Spinal cord (tissue), 10 donors: ENCODE data around the gene ADH6. TPM values are rescaled to one million over a fixed set of nuclear protein-coding genes. Genes with fewer than 3 reads are reported as not detected.

ENCODE experiments used
- DNase-seq, 6 donors: peaks; one replicate each; pipeline versions ENCODE4 v3.0.0 to v3.0.0-alpha.2; 2013 to 2015; ENCODE audit warnings: low spot score in 6 of 6, low read depth in 4 of 6
- H3K27ac ChIP-seq: one replicate; pipeline ENCODE4 v1.5.1; 2013; ENCODE audit warnings: low read depth, low read length, control low read depth
- H3K27me3 ChIP-seq: one replicate; pipeline ENCODE4 v1.6.1; 2013; ENCODE audit warnings: low read length; ENCODE audit not compliant: control insufficient read depth, insufficient read depth
- H3K36me3 ChIP-seq: one replicate; pipeline ENCODE4 v1.6.1; 2013; ENCODE audit warnings: low read length; ENCODE audit not compliant: control insufficient read depth, insufficient read depth
- H3K4me1 ChIP-seq: one replicate; pipeline ENCODE4 v1.6.1; 2013; ENCODE audit warnings: low read length; ENCODE audit not compliant: control insufficient read depth, insufficient read depth
- H3K4me3 ChIP-seq: one replicate; pipeline ENCODE4 v1.5.1; 2013; ENCODE audit warnings: low read depth, low read length, control low read depth
- H3K9me3 ChIP-seq: one replicate; pipeline ENCODE4 v1.6.1; 2013; ENCODE audit warnings: low read length; ENCODE audit not compliant: control insufficient read depth, insufficient read depth
- WGBS: methylation state at CpG from one replicate; pipeline ENCODE4 v1.1.5; 2013; ENCODE audit warnings: missing lambda C conversion rate; ENCODE audit not compliant: insufficient coverage; 5-methylcytosine and 5-hydroxymethylcytosine counted together
- polyA plus RNA-seq, 2 donors: library from polyadenylated mRNA; unstranded; fragments of 120-200 nt; gene quantifications; one replicate each; pipeline ENCODE4 v1.2.1, GENCODE V29; 2013; ENCODE audit not compliant: insufficient read length in 2 of 2
- total RNA-seq, 2 donors: library from RNA; depleted of rRNA in 1 of 2; stranded (reverse); fragments of 120-200 nt in 1 of 2; fragments of >200 nt in 1 of 2; gene quantifications; one replicate each; pipeline versions ENCODE4 v1.2.3 to v1.2.4, GENCODE V29; 2013 to 2014
- donor health status: healthy.

Gene ADH6
- total and polyA plus RNA-seq, 4 donors = 0.11 to 0.59 (median 0.38) TPM; not detected in 1

DNA sequence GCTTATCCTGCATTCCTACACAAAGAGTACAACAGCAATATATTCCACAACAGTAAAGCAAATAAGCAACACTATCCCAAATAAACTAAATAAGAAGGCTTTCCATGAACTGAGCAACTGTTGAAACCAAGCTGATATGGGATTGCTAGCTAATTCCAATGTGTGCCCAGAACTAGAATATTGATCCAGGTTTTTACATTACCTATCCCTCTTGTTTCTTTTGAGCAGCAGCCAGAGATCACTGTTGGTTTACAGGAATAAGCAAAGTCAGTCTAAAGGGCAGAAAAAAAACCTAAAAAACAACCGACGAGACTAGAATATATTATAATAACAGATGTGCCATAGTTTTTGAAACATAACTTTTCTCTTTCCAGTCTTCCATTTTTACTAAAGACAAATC is 52.5 kb downstream of the ADH6 start:
- H3K9me3 ChIP-seq = peaks cover 2% of the 10 kb centered on the region
- H3K36me3 ChIP-seq = no peaks in the 10 kb centered on the region
- no peaks in the 10 kb centered on the region for H3K4me1 ChIP-seq
- no peak for DNase-seq
- H3K27me3 ChIP-seq = no peaks in the 10 kb centered on the region
- no CpG with 5 or more reads among the region's 2 CpGs for WGBS
- H3K4me3 ChIP-seq = no peak overlapping the region
- H3K27ac ChIP-seq = no peak overlapping the region

DNA sequence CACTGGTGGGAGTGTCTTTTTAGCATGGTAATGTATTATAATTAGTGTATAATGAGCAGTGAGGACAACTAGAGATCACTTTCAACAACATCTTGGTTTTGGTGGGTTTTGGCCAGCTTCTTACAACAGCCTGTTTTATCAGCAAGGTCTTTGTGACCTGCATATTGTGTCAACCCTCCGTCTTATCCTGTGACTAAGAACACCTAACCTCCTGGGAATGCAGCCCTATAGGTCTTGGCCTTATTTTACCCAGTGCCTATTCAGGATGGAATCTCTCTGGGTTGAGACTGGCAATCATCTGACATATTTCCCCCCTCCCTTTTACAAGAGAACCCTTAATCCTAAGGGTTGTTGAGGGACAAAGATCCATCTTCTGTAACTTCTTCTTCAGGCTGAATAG is 53.1 kb downstream of the ADH6 start:
- WGBS = 100% methylated on average over 1 of the region's 1 CpG
- no peaks in the 10 kb centered on the region for H3K4me1 ChIP-seq
- H3K27ac ChIP-seq = no peak overlapping the region
- no peak overlapping the region for H3K4me3 ChIP-seq
- peaks cover 2% of the 10 kb centered on the region for H3K9me3 ChIP-seq
- H3K36me3 ChIP-seq = no peaks in the 10 kb centered on the region
- no peak for DNase-seq
- H3K27me3 ChIP-seq = no peaks in the 10 kb centered on the region

DNA sequence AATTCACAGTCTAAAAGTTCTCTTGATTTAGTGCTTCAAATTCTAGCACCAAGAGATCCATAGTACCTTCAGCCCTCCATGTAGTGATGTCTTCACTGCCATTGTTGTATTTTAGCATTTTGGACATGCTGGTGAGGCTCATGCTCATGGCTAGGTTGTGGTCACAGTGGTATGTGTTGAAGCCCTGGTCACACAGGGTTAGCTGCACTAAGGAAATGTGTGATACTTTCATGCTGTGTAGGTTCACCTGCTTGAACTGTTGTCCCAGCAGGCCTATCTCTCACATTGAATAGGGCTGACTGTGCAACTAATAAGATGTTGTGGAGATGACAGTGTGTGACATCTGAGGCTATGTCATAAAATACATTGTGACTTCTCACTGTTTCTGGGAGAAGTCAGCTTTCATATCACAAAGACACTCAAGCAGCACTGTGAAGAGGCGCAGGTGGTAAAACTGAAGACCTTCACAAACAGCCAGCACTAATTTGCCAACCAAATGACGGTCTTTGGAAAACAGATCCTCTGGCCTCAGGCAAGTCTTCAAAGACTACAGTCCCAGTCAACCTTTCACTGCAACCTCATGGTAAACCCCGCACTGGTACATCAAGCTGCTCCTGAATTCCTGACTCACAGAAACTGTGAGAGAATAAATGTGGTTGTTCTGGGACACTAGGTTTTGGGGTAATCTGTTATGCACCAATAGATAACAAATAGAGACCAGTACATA is 57.5 kb downstream of the ADH6 start:
- no peaks in the 10 kb centered on the region for H3K36me3 ChIP-seq
- no peak for DNase-seq
- WGBS = 90% methylated on average over 2 of the region's 3 CpGs
- H3K27ac ChIP-seq = no peak overlapping the region
- H3K4me1 ChIP-seq = no peaks in the 10 kb centered on the region
- no peaks in the 10 kb centered on the region for H3K27me3 ChIP-seq
- no peaks in the 10 kb centered on the region for H3K9me3 ChIP-seq
- H3K4me3 ChIP-seq = no peak overlapping the region

DNA sequence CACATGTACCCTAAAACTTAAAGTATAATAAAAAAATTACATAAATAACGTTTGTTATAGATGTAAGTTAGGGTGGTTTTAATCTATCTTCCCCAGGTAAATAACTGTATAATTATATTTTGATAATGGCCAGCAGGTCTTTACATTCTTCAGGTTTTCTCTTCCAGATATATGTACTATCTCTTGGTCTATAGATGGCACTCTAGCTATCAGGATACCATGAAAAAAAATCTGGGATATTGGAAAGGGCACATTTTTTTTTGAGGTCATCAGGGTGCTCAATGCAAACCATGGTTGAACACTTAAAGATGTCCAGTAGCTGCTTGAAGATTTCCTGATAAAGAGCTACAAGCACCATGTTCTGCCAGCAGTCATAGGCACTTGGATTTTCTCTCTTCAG is 59.3 kb downstream of the ADH6 start:
- Histone ChIP-seq H3K27ac (no peak overlapping the region), H3K27me3 (no peaks in the 10 kb centered on the region), H3K4me1 (no peaks in the 10 kb centered on the region), H3K9me3 (no peaks in the 10 kb centered on the region), H3K36me3 (no peaks in the 10 kb centered on the region), H3K4me3 (no peak overlapping the region)
- DNase-seq = no peak
- no CpG with 5 or more reads among the region's 1 CpG for WGBS

DNA sequence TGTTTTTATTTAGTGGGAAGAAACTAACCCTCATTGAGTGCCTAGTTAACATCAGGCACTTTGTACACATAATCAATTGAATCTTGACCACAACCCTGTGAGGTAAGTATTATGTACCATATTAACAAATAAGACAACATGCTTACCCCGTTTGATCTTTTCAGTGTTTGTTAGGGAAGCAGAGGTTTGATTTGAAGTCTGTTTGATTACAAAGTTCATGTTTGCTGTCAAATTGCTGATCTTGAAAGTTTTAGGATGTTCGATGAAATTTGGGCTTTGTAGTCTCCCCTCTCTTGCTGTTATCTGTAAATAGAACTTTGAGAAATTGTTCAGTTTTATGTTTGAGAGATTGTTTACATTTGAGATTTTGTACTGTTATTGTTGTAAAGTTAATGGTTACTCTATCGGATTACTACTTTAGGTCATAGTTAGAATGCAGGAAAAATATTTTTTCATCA is 61.5 kb downstream of the ADH6 start:
- no peaks in the 10 kb centered on the region for H3K4me1 ChIP-seq
- no peaks in the 10 kb centered on the region for H3K9me3 ChIP-seq
- no peak overlapping the region for H3K27ac ChIP-seq
- no peak for DNase-seq
- 91% methylated on average over 1 of the region's 3 CpGs for WGBS
- no peak overlapping the region for H3K4me3 ChIP-seq
- H3K36me3 ChIP-seq = no peaks in the 10 kb centered on the region
- no peaks in the 10 kb centered on the region for H3K27me3 ChIP-seq

DNA sequence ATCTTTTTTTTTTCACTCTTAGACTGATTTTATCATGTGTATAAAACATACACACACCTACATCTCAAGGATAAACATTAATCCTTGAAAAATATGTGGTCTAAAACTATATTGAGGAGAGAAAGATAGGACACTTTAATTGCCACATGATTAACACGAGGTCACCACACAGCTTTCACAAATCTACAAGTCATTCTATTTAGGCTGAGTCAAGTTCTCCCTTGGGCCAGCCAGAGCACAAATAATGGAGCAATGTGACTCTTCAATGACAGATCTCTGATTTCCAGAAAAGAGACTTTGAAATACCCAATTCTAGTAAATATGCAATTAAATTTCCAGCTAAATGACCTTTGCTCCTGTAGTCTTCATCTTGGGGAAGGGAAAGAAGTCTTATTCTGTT is 62.1 kb downstream of the ADH6 start:
- Histone ChIP-seq H3K27ac (no peak overlapping the region), H3K9me3 (no peaks in the 10 kb centered on the region), H3K4me3 (no peak overlapping the region), H3K4me1 (no peaks in the 10 kb centered on the region), H3K36me3 (no peaks in the 10 kb centered on the region), H3K27me3 (no peaks in the 10 kb centered on the region)
- DNase-seq = no peak
- no CpG with 5 or more reads among the region's 1 CpG for WGBS

DNA sequence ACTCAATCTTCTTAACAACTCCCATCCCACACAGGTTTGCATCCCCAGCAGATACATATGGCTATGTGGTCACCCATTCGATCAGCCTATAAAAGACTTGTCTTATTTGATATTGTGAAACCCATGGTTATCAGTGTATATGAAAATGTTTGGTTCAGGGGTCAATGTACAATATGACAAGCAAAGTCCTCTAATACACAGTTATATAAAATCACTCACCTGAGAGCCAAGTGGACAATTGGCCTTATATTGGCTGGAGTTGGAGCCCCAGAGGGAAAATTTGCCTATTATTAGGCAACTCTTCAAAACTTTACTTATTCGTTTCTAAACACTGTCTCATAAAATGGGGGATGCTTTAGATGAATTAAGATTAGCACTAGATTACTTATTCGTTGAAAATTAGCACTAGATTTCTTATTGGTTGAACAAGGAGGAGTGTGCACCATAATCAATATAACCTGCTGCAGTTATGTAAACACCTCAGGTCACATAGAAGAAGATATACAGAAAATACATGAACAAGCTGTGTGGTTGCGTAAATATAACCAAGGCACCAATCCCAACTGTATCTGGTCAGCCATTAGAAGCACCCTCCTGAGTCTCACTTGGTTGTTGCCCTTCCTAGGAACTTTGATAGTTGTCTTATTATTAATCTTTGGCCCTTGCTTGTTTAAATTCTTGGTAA is 64.2 kb downstream of the ADH6 start:
- H3K27ac ChIP-seq = no peak overlapping the region
- no peaks in the 10 kb centered on the region for H3K9me3 ChIP-seq
- WGBS = no CpG with 5 or more reads among the region's 4 CpGs
- DNase-seq = no peak
- H3K27me3 ChIP-seq = no peaks in the 10 kb centered on the region
- H3K4me3 ChIP-seq = no peak overlapping the region
- no peaks in the 10 kb centered on the region for H3K36me3 ChIP-seq
- no peaks in the 10 kb centered on the region for H3K4me1 ChIP-seq

Other genes with a start within 250 kb of the ADH6 start
- gene METAP1, start 223.5 kb downstream of the ADH6 start, total RNA-seq = 10 to 100 TPM; 28.6 to 30.9 TPM
- gene METAP1, start 223.5 kb downstream of the ADH6 start, polyA plus RNA-seq = 10 to 100 TPM; 33.4 to 38.5 TPM
- 100 to 1,000 TPM; 111 to 158 TPM for gene ADH5, start 130.5 kb downstream of the ADH6 start, total RNA-seq
- 100 to 1,000 TPM; 127 to 132 TPM for gene ADH5, start 130.5 kb downstream of the ADH6 start, polyA plus RNA-seq
- not detected for gene ADH4, start 74.9 kb downstream of the ADH6 start, total RNA-seq
- under 1 TPM in 1 of 2 donors, not detected in 1; 0.26 TPM for gene ADH4, start 74.9 kb downstream of the ADH6 start, polyA plus RNA-seq
- gene ADH1A, start 71.7 kb upstream of the ADH6 start, total RNA-seq = under 1 TPM in 1 of 2 donors, not detected in 1; 0.11 TPM
- not detected for gene ADH1A, start 71.7 kb upstream of the ADH6 start, polyA plus RNA-seq
- gene ADH1B, start 102.2 kb upstream of the ADH6 start, total RNA-seq = 1 to 10 TPM; 2.4 to 8.4 TPM
- gene ADH1B, start 102.2 kb upstream of the ADH6 start, polyA plus RNA-seq = under 1 TPM; 0.33 to 0.84 TPM
- gene ADH1C, start 133.5 kb upstream of the ADH6 start, total RNA-seq = 1 to 10 TPM; 1.3 to 2.5 TPM
- 1 to 10 TPM; 1.4 to 1.5 TPM for gene ADH1C, start 133.5 kb upstream of the ADH6 start, polyA plus RNA-seq
- not detected for gene ADH7, start 216.1 kb upstream of the ADH6 start, total RNA-seq
- not detected for gene ADH7, start 216.1 kb upstream of the ADH6 start, polyA plus RNA-seq